ENCODE data around the gene SP100.
A peak's percentile ranks its signal among the peaks of the same experiment; 100 is the strongest.
"Not testable (repeated sequence)": the region's sequence is repeated elsewhere in the genome, so short reads cannot be mapped to it uniquely, and the experiment has no call there.

Gene SP100

DNA sequence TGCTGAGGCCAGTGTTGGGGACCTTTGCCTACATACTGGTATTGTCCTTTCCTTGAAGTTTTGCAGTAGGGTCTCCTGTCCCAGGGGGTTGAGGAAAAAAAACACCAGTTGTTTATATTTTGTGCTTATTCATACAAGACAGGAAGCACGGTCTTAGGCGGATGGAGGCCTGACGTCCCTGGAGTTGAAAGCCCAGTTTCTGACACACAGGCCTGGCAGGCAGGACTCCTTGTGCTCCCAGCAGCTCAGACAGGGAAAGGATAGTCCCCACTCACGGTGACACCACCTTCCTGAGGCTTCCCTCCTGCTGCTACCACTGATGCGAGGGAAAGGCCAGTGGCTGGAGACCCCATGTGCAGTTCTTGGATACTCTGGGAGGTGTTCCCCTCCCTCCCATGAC is 15.5 kb upstream of the SP100 start:
- DNase-seq (ENCODE audit: low read depth), result no peak
- TF ChIP-seq, protein P1, sequence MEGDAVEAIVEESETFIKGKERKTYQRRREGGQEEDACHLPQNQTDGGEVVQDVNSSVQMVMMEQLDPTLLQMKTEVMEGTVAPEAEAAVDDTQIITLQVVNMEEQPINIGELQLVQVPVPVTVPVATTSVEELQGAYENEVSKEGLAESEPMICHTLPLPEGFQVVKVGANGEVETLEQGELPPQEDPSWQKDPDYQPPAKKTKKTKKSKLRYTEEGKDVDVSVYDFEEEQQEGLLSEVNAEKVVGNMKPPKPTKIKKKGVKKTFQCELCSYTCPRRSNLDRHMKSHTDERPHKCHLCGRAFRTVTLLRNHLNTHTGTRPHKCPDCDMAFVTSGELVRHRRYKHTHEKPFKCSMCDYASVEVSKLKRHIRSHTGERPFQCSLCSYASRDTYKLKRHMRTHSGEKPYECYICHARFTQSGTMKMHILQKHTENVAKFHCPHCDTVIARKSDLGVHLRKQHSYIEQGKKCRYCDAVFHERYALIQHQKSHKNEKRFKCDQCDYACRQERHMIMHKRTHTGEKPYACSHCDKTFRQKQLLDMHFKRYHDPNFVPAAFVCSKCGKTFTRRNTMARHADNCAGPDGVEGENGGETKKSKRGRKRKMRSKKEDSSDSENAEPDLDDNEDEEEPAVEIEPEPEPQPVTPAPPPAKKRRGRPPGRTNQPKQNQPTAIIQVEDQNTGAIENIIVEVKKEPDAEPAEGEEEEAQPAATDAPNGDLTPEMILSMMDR (conservative IDR thresholded peaks at IDR 0.05; ENCODE audit: low read length), result no peak
- no peak overlapping the region for H3K4me3 ChIP-seq (ENCODE audit: low read length)

DNA sequence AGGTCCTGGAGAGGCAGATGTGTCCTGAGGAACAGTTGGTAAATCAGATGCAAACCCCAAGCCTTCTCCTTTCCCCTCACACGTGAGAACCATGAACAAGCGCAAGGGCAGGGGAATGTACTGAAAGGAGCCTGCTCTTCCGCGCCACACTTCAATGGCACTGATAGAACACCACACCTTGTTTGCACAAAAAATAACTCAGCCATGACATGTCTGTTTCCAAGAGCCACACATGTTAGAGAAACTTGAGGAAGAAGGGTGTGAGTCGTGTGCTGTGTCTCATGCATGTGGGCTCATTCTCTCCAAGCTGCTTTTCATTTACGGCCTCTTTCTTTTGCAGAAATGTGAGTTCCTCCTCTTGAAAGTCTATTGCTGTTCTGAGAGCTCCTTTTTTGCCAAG is 15.0 kb upstream of the SP100 start:
- H3K4me3 ChIP-seq (ENCODE audit: low read length); DNase-seq (ENCODE audit: low read depth): not testable (repeated sequence)

DNA sequence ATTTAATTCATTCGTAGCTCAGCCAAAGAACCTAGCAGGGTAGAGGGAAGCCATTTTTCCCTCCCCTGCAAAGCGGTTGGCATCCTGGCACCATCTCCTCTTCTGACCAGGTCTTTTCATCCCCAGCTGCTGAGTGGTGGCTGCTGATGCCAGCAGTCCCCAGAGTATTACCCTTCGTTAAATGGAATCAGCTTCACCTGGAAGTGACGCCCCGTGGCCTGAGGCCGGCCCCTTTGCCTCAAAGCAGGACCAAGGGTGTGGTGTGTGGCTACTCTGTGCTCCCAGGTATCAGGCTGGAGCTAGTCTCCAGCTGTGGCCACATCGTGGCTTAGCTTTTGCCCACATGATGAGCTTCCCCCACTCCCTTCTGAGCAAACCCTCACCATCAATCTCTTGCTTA is 12.3 kb upstream of the SP100 start:
- no peak overlapping the region for H3K4me3 ChIP-seq (ENCODE audit: low read length)
- TF ChIP-seq, protein P1 (conservative IDR thresholded peaks at IDR 0.05; ENCODE audit: low read length), result no peak
- DNase-seq (ENCODE audit: low read depth), result no peak

DNA sequence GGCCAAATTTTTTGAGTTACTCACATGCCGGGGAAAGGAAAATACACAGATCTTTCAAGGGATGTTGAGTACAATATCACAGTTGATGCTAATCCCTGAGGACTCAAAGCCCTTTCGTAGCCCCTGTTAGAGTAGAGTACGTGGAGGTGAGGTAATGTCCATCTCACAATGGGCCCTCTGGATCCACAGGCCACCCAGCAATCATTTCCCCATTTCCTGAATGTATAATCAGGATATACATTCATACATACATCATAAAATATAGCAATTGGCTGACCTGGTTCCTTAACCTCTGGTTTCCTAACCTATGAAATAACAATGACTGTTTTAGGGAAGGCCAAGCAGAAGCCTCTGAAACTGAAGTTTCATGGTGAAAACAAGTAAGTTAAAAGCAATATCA is 10.2 kb upstream of the SP100 start:
- TF ChIP-seq, protein P1 (conservative IDR thresholded peaks at IDR 0.05; ENCODE audit: low read length), result no peak
- no peak for DNase-seq (ENCODE audit: low read depth)
- no peak overlapping the region for H3K4me3 ChIP-seq (ENCODE audit: low read length)

DNA sequence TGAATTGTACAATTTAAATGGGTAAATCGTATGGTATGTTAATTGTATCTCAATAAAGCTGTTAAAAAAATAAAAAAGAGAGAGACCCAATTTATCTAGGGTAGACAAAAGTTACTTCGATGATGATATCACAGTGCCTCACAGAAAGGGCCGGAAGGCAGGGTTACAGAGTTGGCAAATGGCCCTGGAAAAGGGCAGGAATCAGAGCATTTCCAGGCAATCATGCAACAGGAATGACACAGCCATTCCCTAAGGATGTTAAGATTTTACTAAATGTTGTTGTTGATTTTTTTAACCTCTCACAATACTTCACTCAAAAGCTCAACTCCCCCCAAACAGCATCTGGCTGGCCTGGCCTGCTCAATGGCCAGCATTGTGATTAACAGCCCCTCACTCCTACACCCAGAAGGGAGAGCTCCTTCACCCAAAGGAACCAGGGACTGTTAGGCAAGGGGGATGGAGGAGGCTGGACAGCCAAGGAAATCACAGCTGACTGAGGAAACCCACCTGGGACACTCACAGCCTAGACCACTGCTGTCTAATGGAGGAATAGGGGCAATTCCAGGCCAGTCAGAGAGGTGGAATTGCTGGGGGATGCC is 7.7 kb upstream of the SP100 start:
- DNase-seq (ENCODE audit: low read depth), result peak; percentile 88
- H3K4me3 ChIP-seq (ENCODE audit: low read length), result no peak overlapping the region
- TF ChIP-seq, protein P1 (conservative IDR thresholded peaks at IDR 0.05; ENCODE audit: low read length), result no peak

DNA sequence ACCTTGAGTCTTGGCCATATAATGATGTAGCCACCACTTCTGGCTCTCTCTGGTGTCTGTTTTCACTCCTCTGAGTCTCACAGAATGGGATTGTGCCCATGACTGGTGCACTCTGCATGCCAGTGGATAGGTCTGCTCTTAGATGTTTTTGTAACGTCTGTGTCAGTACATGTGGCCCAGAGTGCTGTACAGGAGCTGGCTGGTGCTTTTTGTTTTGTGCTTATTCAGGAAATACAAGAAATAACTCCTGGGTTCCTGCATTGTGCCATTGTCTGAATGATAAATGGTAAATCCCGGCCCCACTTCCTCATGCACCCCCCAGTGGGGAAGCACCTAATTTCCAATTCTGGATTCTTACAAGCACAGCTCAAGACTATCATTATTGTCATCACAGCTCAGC is 6.7 kb upstream of the SP100 start:
- H3K4me3 ChIP-seq (ENCODE audit: low read length); DNase-seq (ENCODE audit: low read depth): not testable (repeated sequence)

DNA sequence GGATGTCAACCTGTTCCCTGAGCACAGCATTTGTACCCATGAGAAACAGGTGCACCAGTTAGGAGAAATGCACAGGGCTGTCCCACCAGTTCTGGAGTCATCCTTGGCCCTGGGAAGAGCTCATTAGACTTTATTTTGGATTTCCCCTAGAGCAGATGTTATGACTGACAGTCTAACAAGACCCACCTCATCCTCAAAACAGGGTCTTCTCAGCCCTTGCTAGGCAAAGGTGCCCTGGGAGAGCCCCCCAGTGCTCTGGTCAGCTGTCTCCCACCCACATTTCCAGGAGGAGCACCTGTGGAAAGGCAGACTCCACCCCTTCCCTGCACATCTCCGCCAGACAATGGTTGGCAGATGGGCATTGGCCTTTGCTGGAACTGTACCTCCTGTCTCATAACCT is 5.7 kb upstream of the SP100 start:
- TF ChIP-seq, protein P1 (conservative IDR thresholded peaks at IDR 0.05; ENCODE audit: low read length), result no peak
- H3K4me3 ChIP-seq (ENCODE audit: low read length), result no peak overlapping the region
- DNase-seq (ENCODE audit: low read depth), result no peak

DNA sequence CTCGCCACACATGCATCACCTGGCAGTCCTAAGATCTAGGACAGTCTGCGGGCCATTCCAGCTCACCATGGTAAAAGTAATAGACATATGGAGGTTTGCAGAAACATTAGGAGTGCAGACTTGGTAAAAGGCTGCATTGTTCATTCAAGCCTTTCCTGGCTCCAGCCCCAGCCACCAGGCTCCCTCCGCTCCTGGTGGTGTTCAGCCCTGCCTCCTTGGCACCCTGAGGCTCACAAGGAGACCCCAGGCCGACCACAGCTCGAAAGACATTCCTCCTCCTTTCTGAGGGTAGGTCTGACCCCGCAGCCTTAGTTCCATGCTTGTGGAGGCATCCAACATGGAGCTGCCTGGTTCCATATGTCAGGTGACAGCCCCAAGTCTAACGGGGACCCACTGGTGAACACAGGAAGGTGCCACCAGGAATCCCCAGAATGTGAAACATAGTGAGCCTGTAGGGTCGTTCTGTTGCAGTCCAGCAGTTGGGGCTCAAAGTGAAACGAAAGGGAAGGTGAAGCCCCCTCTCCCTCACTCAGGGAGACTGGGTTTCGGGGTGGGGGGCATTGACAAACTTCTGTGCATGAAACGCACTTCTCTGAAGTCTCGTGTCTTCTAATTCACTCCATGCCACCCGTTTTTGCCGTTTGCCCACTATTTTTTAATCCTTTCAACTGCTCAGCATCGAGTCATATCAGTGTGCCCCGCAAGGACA is 5.0 kb upstream of the SP100 start:
- TF ChIP-seq, protein P1 (conservative IDR thresholded peaks at IDR 0.05; ENCODE audit: low read length), result no peak
- peak overlapping the region; percentile 83 for H3K4me3 ChIP-seq (ENCODE audit: low read length)
- no peak for DNase-seq (ENCODE audit: low read depth)

Measured in AG10803 (cell line).